Thymus (tissue), 14 donors: ENCODE results near the gene MRTO4. TPM values are rescaled to one million over a fixed set of nuclear protein-coding genes. Genes with fewer than 3 reads are reported as not detected.

Experiments used
- DNase-seq, 9 donors: peaks; one replicate each; pipeline ENCODE4 v3.0.0-alpha.2; 2013; ENCODE audit warnings: low spot score in 9 of 9, low read depth in 6 of 9, missing footprints in 1 of 9
- H3K27ac ChIP-seq, 2 donors: one replicate each; pipeline ENCODE4 v1.5.1; 2013; ENCODE audit warnings: control low read depth in 1 of 2, low read depth in 1 of 2, low read length in 1 of 2, mild to moderate bottlenecking in 1 of 2, moderate library complexity in 1 of 2
- H3K27me3 ChIP-seq, 2 donors: one replicate each; pipeline ENCODE4 v1.5.1; 2013; ENCODE audit warnings: low read length in 1 of 2; ENCODE audit not compliant: control insufficient read depth in 2 of 2, insufficient read depth in 1 of 2
- H3K36me3 ChIP-seq, 2 donors: one replicate each; pipeline ENCODE4 v1.5.1; 2013; ENCODE audit warnings: low read length in 1 of 2, mild to moderate bottlenecking in 1 of 2, moderate library complexity in 1 of 2; ENCODE audit not compliant: control insufficient read depth in 2 of 2, insufficient read depth in 2 of 2
- H3K4me1 ChIP-seq, 2 donors: one replicate each; pipeline ENCODE4 v1.5.1; 2013; ENCODE audit warnings: low read length in 2 of 2; ENCODE audit not compliant: control insufficient read depth in 2 of 2, insufficient read depth in 2 of 2
- H3K4me3 ChIP-seq, 2 donors: one replicate each; pipeline ENCODE4 v1.5.1; 2013; ENCODE audit warnings: low read length in 2 of 2, control low read depth in 1 of 2, mild to moderate bottlenecking in 1 of 2
- H3K9me3 ChIP-seq, 2 donors: one replicate each; pipeline ENCODE4 v1.5.1; 2013; ENCODE audit warnings: low read length in 1 of 2, mild to moderate bottlenecking in 1 of 2; ENCODE audit not compliant: control insufficient read depth in 2 of 2, insufficient read depth in 1 of 2
- WGBS: extraction: QIAGEN DNeasy Blood & Tissue Kit; methylation state at CpG from one replicate; pipeline ENCODE4 v1.1.7; 2013; 5-methylcytosine and 5-hydroxymethylcytosine counted together
- long read RNA-seq, 10 donors: transcript quantifications; one replicate each; lab custom pipeline, GENCODE V29; 2026
- polyA plus RNA-seq: library from polyadenylated mRNA; stranded (reverse); fragments of 200-250 nt; gene quantifications from one replicate; pipeline ENCODE4 v1.2.3, GENCODE V29; 2013
- total RNA-seq: library from RNA; stranded (reverse); fragments of 120-200 nt; gene quantifications from one replicate; pipeline ENCODE4 v1.2.4, GENCODE V29; 2013
- donor health status: healthy.

The MRTO4 gene
- total RNA-seq (28.4 TPM), polyA plus RNA-seq (35.5 TPM)
- long read RNA-seq, donor 1, partial matches to known transcripts, result 0 of 3 reads
- long read RNA-seq, donor 1, other reads (novel, unspliced or antisense), result 0 of 3 reads
- long read RNA-seq, donor 2, transcript MRTO4-201 (8 exons, 2,315 nt), result major isoform, 20 of 21 reads
- long read RNA-seq, donor 2, partial matches to known transcripts, result 0 of 21 reads
- long read RNA-seq, donor 2, other reads (novel, unspliced or antisense), result 0 of 21 reads
- long read RNA-seq, donor 3, transcript MRTO4-201 (8 exons, 2,315 nt), result major isoform, 15 of 16 reads
- long read RNA-seq, donor 3, partial matches to known transcripts, result 0 of 16 reads
- long read RNA-seq, donor 3, other reads (novel, unspliced or antisense), result 0 of 16 reads
- long read RNA-seq, donor 4, transcript MRTO4-201 (8 exons, 2,315 nt), result major isoform, 5 of 5 reads
- long read RNA-seq, donor 4, partial matches to known transcripts, result 0 of 5 reads
- long read RNA-seq, donor 4, other reads (novel, unspliced or antisense), result 0 of 5 reads
- long read RNA-seq, donor 5, transcript MRTO4-201 (8 exons, 2,315 nt), result major isoform, 17 of 18 reads
- long read RNA-seq, donor 5, partial matches to known transcripts, result 0 of 18 reads
- long read RNA-seq, donor 5, other reads (novel, unspliced or antisense), result 0 of 18 reads
- long read RNA-seq, donor 6, transcript MRTO4-201 (8 exons, 2,315 nt), result major isoform, 9 of 9 reads
- long read RNA-seq, donor 6, partial matches to known transcripts, result 0 of 9 reads
- long read RNA-seq, donor 6, other reads (novel, unspliced or antisense), result 0 of 9 reads
- long read RNA-seq, donor 7, transcript MRTO4-201 (8 exons, 2,315 nt), result major isoform, 8 of 8 reads
- long read RNA-seq, donor 7, partial matches to known transcripts, result 0 of 8 reads
- long read RNA-seq, donor 7, other reads (novel, unspliced or antisense), result 0 of 8 reads
- long read RNA-seq, donor 8, transcript MRTO4-201 (8 exons, 2,315 nt), result major isoform, 9 of 9 reads
- long read RNA-seq, donor 8, partial matches to known transcripts, result 0 of 9 reads
- long read RNA-seq, donor 8, other reads (novel, unspliced or antisense), result 0 of 9 reads
- long read RNA-seq, donor 9, transcript MRTO4-201 (8 exons, 2,315 nt), result major isoform, 15 of 15 reads
- long read RNA-seq, donor 9, partial matches to known transcripts, result 0 of 15 reads
- long read RNA-seq, donor 9, other reads (novel, unspliced or antisense), result 0 of 15 reads
- long read RNA-seq, donor 10, transcript MRTO4-201 (8 exons, 2,315 nt), result major isoform, 6 of 6 reads
- long read RNA-seq, donor 10, partial matches to known transcripts, result 0 of 6 reads
- long read RNA-seq, donor 10, other reads (novel, unspliced or antisense), result 0 of 6 reads

- H3K27me3 ChIP-seq, result no peaks in the 10 kb centered on the region
- H3K27ac ChIP-seq, result peak within 1 kb of the TSS; percentile 92 to 95
- peaks cover 10 to 14% of the 10 kb centered on the region in 2 donors for H3K36me3 ChIP-seq
- WGBS, result under 1% methylated on average over 81 of the region's 81 CpGs
- DNase-seq, result peak; percentile 67 to 94 (median 86)
- H3K4me3 ChIP-seq, result peak within 1 kb of the TSS; percentile 63 to 76
- peaks cover 18 to 26% of the 10 kb centered on the region in 2 donors for H3K4me1 ChIP-seq
- no peaks in the 10 kb centered on the region for H3K9me3 ChIP-seq
These were observed at the start of gene MRTO4, which contains the start of gene EMC1 for GRCh38 chr1:19251305-19252196. Gene MRTO4 (plus strand): TSS chr1:19251805. CDS start chr1:19251836, 31 bp downstream. Gene EMC1 (minus strand): TSS chr1:19251524. CDS start chr1:19251509, 15 bp downstream.

- no peak overlapping the region for H3K27ac ChIP-seq
- DNase-seq, result no peak
- H3K4me3 ChIP-seq, result no peak overlapping the region
- 81% methylated on average over 3 of the region's 3 CpGs for WGBS
- no peaks in the 10 kb centered on the region for H3K4me1 ChIP-seq
- no peaks in the 10 kb centered on the region for H3K27me3 ChIP-seq
- H3K9me3 ChIP-seq, result no peaks in the 10 kb centered on the region
- H3K36me3 ChIP-seq, result peaks cover 28 to 41% of the 10 kb centered on the region in 2 donors
These were observed 49.2 kb upstream of the MRTO4 start for GRCh38 chr1:19202396-19202795.

- no peak for DNase-seq
- Histone ChIP-seq H3K36me3 (peaks cover 18 to 31% of the 10 kb centered on the region in 2 donors), H3K4me1 (peaks cover 1 to 4% of the 10 kb centered on the region in 2 donors), H3K27ac (no peak overlapping the region), H3K9me3 (no peaks in the 10 kb centered on the region), H3K4me3 (no peak overlapping the region), H3K27me3 (no peaks in the 10 kb centered on the region)
- WGBS, result 97% methylated on average over 2 of the region's 2 CpGs
These were observed 48.2 kb upstream of the MRTO4 start for GRCh38 chr1:19203440-19203839.

GRCh38 chr1:19204446-19205266 is 46.9 kb upstream of the MRTO4 start:
- 94% methylated on average over 6 of the region's 6 CpGs for WGBS
- Histone ChIP-seq H3K4me1 (peaks cover 4 to 7% of the 10 kb centered on the region in 2 donors), H3K36me3 (peaks cover 7 to 19% of the 10 kb centered on the region in 2 donors), H3K27ac (no peak overlapping the region), H3K4me3 (no peak overlapping the region), H3K27me3 (no peaks in the 10 kb centered on the region), H3K9me3 (no peaks in the 10 kb centered on the region)
- DNase-seq, result no peak

- no peak for DNase-seq
- no peaks in the 10 kb centered on the region for H3K27me3 ChIP-seq
- H3K4me3 ChIP-seq, result no peak overlapping the region
- H3K4me1 ChIP-seq, result peaks cover 4 to 7% of the 10 kb centered on the region in 2 donors
- H3K9me3 ChIP-seq, result no peaks in the 10 kb centered on the region
- H3K27ac ChIP-seq, result no peak overlapping the region
- peaks cover 4 to 12% of the 10 kb centered on the region in 2 donors for H3K36me3 ChIP-seq
- WGBS, result 96% methylated on average over 1 of the region's 1 CpG
These were observed 46.2 kb upstream of the MRTO4 start for GRCh38 chr1:19205403-19205802.

GRCh38 chr1:19205845-19206244 is 45.8 kb upstream of the MRTO4 start:
- no peak for DNase-seq

GRCh38 chr1:19206947-19207346 is 44.7 kb upstream of the MRTO4 start:
- 60% methylated on average over 3 of the region's 3 CpGs for WGBS
- no peak for DNase-seq
- Histone ChIP-seq H3K4me3 (no peak overlapping the region), H3K9me3 (no peaks in the 10 kb centered on the region), H3K36me3 (no peaks in the 10 kb centered on the region), H3K4me1 (peaks cover 12 to 14% of the 10 kb centered on the region in 2 donors), H3K27me3 (no peaks in the 10 kb centered on the region), H3K27ac (no peak overlapping the region)

More at GRCh38 chr1:19205845-19206244, 45.8 kb upstream of the MRTO4 start:
- peaks cover 6 to 8% of the 10 kb centered on the region in 2 donors for H3K4me1 ChIP-seq
- no peaks in the 10 kb centered on the region for H3K27me3 ChIP-seq
- peaks cover 2 to 8% of the 10 kb centered on the region in 2 donors for H3K36me3 ChIP-seq
- no peak overlapping the region for H3K27ac ChIP-seq
- H3K9me3 ChIP-seq, result no peaks in the 10 kb centered on the region
- 98% methylated on average over 5 of the region's 5 CpGs for WGBS
- H3K4me3 ChIP-seq, result no peak overlapping the region
